K562 (cell line): ENCODE results near the gene TXLNG. TPM values are rescaled to one million over a fixed set of nuclear protein-coding genes. Genes with fewer than 3 reads are reported as not detected.

Experiments used
- BCOR ChIP-seq: fragments of 450-650 bp; IDR thresholded peaks from 2 replicates; pipeline ENCODE4 v1.6.1; 2016
- FOXK1 ChIP-seq: sonication (generic); formaldehyde crosslinking; IDR thresholded peaks from 2 replicates; pipeline ENCODE4 v1.8.0; 2022; ENCODE audit warnings: missing genetic modification reagents, mild to moderate bottlenecking, borderline replicate concordance
- FOXP1 ChIP-seq: sonication (generic); formaldehyde crosslinking; IDR thresholded peaks from 2 replicates; pipeline ENCODE4 v1.8.0; 2022; ENCODE audit warnings: mild to moderate bottlenecking, missing genetic modification reagents
- HIVEP1 ChIP-seq: fragments of 250-450 bp; sonication (Bioruptor Pico); IDR thresholded peaks from 2 replicates; pipeline ENCODE4 v1.4.0; 2020; ENCODE audit warnings: mild to moderate bottlenecking
- ILK ChIP-seq: fragments of 450-650 bp; IDR thresholded peaks from 2 replicates; pipeline ENCODE4 v1.6.1; 2016; ENCODE audit warnings: missing genetic modification characterization, low read depth, mild to moderate bottlenecking, missing compliant biosample characterization, moderate library complexity, borderline replicate concordance
- SETDB1 ChIP-seq: IDR thresholded peaks from one replicate; pipeline ENCODE4 v1.6.1; 2012; ENCODE audit warnings: low read length, control low read depth, inconsistent platforms
- TAL1 ChIP-seq: fragments of 450-650 bp; IDR thresholded peaks from 2 replicates; pipeline ENCODE4 v1.6.1; 2016; ENCODE audit warnings: mild to moderate bottlenecking
- TOE1 ChIP-seq, 2 experiments: fragments of 450-650 bp in 1 of 2; sonication (generic) in 1 of 2; formaldehyde crosslinking in 1 of 2; IDR thresholded peaks; 2 replicates each; pipeline versions ENCODE4 v1.7.1 to v1.8.0; 2016 to 2022; ENCODE audit warnings: borderline replicate concordance in 2 of 2, mild to moderate bottlenecking in 2 of 2, antibody characterized with exemption in 1 of 2, inconsistent platforms in 1 of 2, low read depth in 1 of 2, missing genetic modification reagents in 1 of 2, moderate library complexity in 1 of 2
- ZNF133 ChIP-seq: fragments of 250-450 bp; sonication (Bioruptor Pico); IDR thresholded peaks from 2 replicates; pipeline ENCODE4 v1.4.0; 2020; ENCODE audit warnings: mild to moderate bottlenecking
- ZNF561 ChIP-seq: fragments of 450-650 bp; formaldehyde crosslinking; conservative IDR thresholded peaks from 2 replicates; pipeline ENCODE4 v1.4.0; 2020; ENCODE audit warnings: mild to moderate bottlenecking, moderate library complexity
- polyA plus RNA-seq, 8 experiments: library from polyadenylated mRNA; depleted of rRNA in 4 of 8; stranded (reverse) in 5 of 8; unstranded in 3 of 8; fragments of >200 nt; fragmentation: Nextera tagmentation in 2 of 8; fragmentation: Illumina TruSeq in 1 of 8; extraction: Ambion mirVana in 2 of 8; extraction: Trizol in 1 of 8; gene quantifications; 2 replicates each; pipeline versions ENCODE4 v1.2.1 to v1.2.3, GENCODE V29; 2011 to 2014; ENCODE audit warnings: inconsistent platforms in 1 of 8, missing spikeins in 1 of 8
- total RNA-seq, 7 experiments: library from RNA; depleted of rRNA in 6 of 7; stranded (reverse); fragments of >200 nt in 6 of 7; fragmentation: Illumina TruSeq in 2 of 7; extraction: Trizol in 2 of 7; gene quantifications; 2 replicates each; pipeline versions ENCODE4 v1.2.1 to v1.2.3, GENCODE V29; 2011 to 2021; ENCODE audit warnings: low replicate concordance in 1 of 7
- TF ChIP-seq, protein P1 (sequence below): sonication (generic); formaldehyde crosslinking; IDR thresholded peaks from 2 replicates; pipeline ENCODE4 v1.8.1; 2023; ENCODE audit warnings: mild to moderate bottlenecking, missing genetic modification reagents
- TF ChIP-seq, protein P2 (sequence below), 2 experiments: fragments of 450-650 bp; IDR thresholded peaks; 2 replicates each; pipeline ENCODE4 v1.6.1; 2016
- TF ChIP-seq, protein P3 (sequence below), 2 experiments: fragments of 450-650 bp in 1 of 2; IDR thresholded peaks; 2 replicates each; pipeline ENCODE4 v1.6.1; 2011 to 2017; ENCODE audit warnings: low read depth in 2 of 2, antibody characterized with exemption in 1 of 2, borderline replicate concordance in 1 of 2, low read length in 1 of 2, mild to moderate bottlenecking in 1 of 2, mixed read lengths in 1 of 2; ENCODE audit not compliant: control insufficient read depth in 1 of 2

TXLNG gene
- total and polyA plus RNA-seq, 9 of the 15 experiments (the other 6 are each of a cell fraction or from before 2014, with no cell fraction given), result 13.1 to 47.0 (median 31.6) TPM

DNA sequence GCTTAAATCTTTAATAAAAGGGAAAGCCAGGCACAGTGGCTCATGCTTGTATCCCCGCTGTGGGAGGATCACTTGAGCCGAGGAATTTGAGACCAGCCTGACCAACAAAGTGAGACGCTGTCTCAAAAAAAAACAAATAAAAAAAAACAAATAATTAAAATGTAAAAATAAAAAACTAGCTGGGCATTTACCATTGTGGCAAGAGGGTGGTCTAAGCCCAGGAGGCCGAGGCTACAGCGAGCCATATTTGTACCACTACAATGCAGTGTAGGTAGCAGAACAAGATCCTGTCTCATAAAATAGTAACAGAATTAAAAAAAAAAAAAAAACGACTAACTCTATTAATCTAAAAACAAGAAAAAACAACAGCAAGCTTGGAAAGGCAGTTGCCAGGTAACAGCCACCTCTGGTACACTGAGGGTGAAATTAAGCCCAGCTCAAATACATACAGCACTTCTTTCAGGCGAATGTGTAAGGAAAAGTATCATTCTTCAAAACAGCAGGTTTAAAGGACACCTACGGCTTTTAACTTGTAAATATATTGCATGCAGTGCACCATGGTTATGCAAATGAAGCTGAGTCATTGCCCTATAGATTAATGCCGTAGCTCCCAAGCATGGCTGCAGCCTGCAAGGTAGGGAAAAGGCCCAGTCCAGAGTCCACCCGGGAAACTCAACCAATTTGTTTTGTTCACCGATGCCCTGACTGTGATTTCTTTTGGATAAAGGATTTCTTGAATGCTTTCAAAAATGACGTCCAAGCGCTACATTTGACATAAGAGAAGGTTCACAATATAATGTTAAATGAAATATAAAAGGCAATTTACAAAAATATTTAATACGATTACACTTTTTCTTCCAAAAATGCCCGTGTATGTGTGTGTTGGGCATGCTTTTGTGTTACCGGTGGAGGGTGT is 14.5 kb upstream of the TXLNG start (continued):
- TF ChIP-seq TAL1 (no peak), ILK (tag) (no peak), ZNF561 (CRISPR knock-in tag) (no peak), BCOR (no peak), FOXP1 (CRISPR knock-in tag) (no peak), FOXK1 (CRISPR knock-in tag) (no peak), TOE1 (IDR thresholded peaks at IDR 0.05; ENCODE audit: borderline replicate concordance) (peak; percentile 81; the same call in 1 of the 2 replicates), TOE1 (CRISPR knock-in tag; IDR thresholded peaks at IDR 0.05; ENCODE audit: borderline replicate concordance, low read depth) (no peak), SETDB1 (no peak), ZNF133 (no peak), HIVEP1 (CRISPR knock-in tag) (no peak)
- TF ChIP-seq, protein P1, sequence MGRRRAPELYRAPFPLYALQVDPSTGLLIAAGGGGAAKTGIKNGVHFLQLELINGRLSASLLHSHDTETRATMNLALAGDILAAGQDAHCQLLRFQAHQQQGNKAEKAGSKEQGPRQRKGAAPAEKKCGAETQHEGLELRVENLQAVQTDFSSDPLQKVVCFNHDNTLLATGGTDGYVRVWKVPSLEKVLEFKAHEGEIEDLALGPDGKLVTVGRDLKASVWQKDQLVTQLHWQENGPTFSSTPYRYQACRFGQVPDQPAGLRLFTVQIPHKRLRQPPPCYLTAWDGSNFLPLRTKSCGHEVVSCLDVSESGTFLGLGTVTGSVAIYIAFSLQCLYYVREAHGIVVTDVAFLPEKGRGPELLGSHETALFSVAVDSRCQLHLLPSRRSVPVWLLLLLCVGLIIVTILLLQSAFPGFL, result no peak
- TF ChIP-seq, protein P2, sequence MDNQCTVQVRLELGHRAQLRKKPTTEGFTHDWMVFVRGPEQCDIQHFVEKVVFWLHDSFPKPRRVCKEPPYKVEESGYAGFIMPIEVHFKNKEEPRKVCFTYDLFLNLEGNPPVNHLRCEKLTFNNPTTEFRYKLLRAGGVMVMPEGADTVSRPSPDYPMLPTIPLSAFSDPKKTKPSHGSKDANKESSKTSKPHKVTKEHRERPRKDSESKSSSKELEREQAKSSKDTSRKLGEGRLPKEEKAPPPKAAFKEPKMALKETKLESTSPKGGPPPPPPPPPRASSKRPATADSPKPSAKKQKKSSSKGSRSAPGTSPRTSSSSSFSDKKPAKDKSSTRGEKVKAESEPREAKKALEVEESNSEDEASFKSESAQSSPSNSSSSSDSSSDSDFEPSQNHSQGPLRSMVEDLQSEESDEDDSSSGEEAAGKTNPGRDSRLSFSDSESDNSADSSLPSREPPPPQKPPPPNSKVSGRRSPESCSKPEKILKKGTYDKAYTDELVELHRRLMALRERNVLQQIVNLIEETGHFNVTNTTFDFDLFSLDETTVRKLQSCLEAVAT (IDR thresholded peaks at IDR 0.05), result peak; percentile 78 to 84
- TF ChIP-seq, protein P3, sequence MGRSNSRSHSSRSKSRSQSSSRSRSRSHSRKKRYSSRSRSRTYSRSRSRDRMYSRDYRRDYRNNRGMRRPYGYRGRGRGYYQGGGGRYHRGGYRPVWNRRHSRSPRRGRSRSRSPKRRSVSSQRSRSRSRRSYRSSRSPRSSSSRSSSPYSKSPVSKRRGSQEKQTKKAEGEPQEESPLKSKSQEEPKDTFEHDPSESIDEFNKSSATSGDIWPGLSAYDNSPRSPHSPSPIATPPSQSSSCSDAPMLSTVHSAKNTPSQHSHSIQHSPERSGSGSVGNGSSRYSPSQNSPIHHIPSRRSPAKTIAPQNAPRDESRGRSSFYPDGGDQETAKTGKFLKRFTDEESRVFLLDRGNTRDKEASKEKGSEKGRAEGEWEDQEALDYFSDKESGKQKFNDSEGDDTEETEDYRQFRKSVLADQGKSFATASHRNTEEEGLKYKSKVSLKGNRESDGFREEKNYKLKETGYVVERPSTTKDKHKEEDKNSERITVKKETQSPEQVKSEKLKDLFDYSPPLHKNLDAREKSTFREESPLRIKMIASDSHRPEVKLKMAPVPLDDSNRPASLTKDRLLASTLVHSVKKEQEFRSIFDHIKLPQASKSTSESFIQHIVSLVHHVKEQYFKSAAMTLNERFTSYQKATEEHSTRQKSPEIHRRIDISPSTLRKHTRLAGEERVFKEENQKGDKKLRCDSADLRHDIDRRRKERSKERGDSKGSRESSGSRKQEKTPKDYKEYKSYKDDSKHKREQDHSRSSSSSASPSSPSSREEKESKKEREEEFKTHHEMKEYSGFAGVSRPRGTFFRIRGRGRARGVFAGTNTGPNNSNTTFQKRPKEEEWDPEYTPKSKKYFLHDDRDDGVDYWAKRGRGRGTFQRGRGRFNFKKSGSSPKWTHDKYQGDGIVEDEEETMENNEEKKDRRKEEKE (IDR thresholded peaks at IDR 0.05; ENCODE audit: borderline replicate concordance in 1 of 2, control insufficient read depth in 1 of 2, low read depth in 2 of 2, low read length in 1 of 2), result peak in 1 of 2 experiments; percentile 100; a peak in 2 of 4 replicates
